Measurements from ENCODE around the gene DYNLL2. TPM values are rescaled to one million over a fixed set of nuclear protein-coding genes. Genes with fewer than 3 reads are reported as not detected.

DYNLL2 gene
- total and polyA plus RNA-seq, 11 donors, result 41.4 to 102 (median 74.0) TPM

- Histone ChIP-seq H3K4me3 (no peak overlapping the region), H3K9me3 (no peaks in the 10 kb centered on the region), H3K36me3 (peaks cover 0 to 85% (median 68%) of the 10 kb centered on the region in 9 donors), H3K27me3 (no peaks in the 10 kb centered on the region), H3K4me1 (peaks cover 5 to 63% (median 37%) of the 10 kb centered on the region in 12 donors), H3K27ac (no peak overlapping the region)
- DNase-seq (no peak), ATAC-seq (no peak)
- WGBS, 4 donors, result 58 to 68% (median 66%) methylated on average over 5 of the region's 5 CpGs
- no peak for TF ChIP-seq CTCF (IDR thresholded peaks at IDR 0.05)
- no peak for TF ChIP-seq POLR2A (IDR thresholded peaks at IDR 0.05)
- intact Hi-C loops (cut with DNase I), result loop anchor here in 8 of 10 donors (5.0 to 10.0 kb wide), 4 partner anchors 81 to 1114 kb away; partner anchors contain the start of genes MRPS23 (in 7 of the 8), SRSF1 (in 2 of the 8) and SCPEP1 (in 1 of the 8)
Observed at GRCh38 chr17:58088624-58089023, 5.4 kb downstream of the DYNLL2 start.

- TF ChIP-seq POLR2A (IDR thresholded peaks at IDR 0.05) (no peak), CTCF (IDR thresholded peaks at IDR 0.05) (peak in 3 of 12 donors; percentile 13 to 25 (median 15))
- no peak for DNase-seq
- Histone ChIP-seq H3K4me3 (no peak overlapping the region), H3K27ac (peak overlapping the region in 1 of 12 donors; percentile 5), H3K36me3 (peaks cover 0 to 90% (median 73%) of the 10 kb centered on the region in 9 donors), H3K27me3 (no peaks in the 10 kb centered on the region), H3K4me1 (peaks cover 5 to 63% (median 37%) of the 10 kb centered on the region in 12 donors), H3K9me3 (no peaks in the 10 kb centered on the region)
- intact Hi-C loops (cut with DNase I), result loop anchor here in 8 of 10 donors (5.0 to 10.0 kb wide), 4 partner anchors 82 to 1114 kb away; partner anchors contain the start of genes MRPS23 (in 7 of the 8), SRSF1 (in 2 of the 8) and SCPEP1 (in 1 of the 8)
- WGBS, 4 donors, result 55 to 61% (median 60%) methylated on average over 11 of the region's 11 CpGs
- ATAC-seq, result peak in 3 of 4 donors; percentile 35 to 41 (median 37)
Observed at GRCh38 chr17:58089111-58089510, 5.9 kb downstream of the DYNLL2 start.

- Histone ChIP-seq H3K9me3 (no peaks in the 10 kb centered on the region), H3K27me3 (no peaks in the 10 kb centered on the region), H3K4me3 (no peak overlapping the region), H3K27ac (no peak overlapping the region), H3K36me3 (peaks cover 0 to 92% (median 77%) of the 10 kb centered on the region in 9 donors), H3K4me1 (peaks cover 0 to 44% (median 22%) of the 10 kb centered on the region in 12 donors)
- TF ChIP-seq POLR2A (IDR thresholded peaks at IDR 0.05) (no peak), CTCF (IDR thresholded peaks at IDR 0.05) (no peak)
- intact Hi-C loops (cut with DNase I), result no loop called here
- no peak for DNase-seq
- WGBS, 4 donors, result 71 to 80% (median 72%) methylated on average over 2 of the region's 2 CpGs
- ATAC-seq, result no peak
Observed at GRCh38 chr17:58091024-58091567, 7.9 kb downstream of the DYNLL2 start.

GRCh38 chr17:58092101-58092796 lies 9.0 kb downstream of the DYNLL2 start:
- ATAC-seq (no peak), DNase-seq (no peak)
- 58 to 71% (median 66%) methylated on average over 4 of the region's 4 CpGs for WGBS, 4 donors
- no peaks in the 10 kb centered on the region for H3K9me3 ChIP-seq
- intact Hi-C loops (cut with DNase I), result no loop called here
- H3K27me3 ChIP-seq, result no peaks in the 10 kb centered on the region
- H3K27ac ChIP-seq, result no peak overlapping the region
- H3K36me3 ChIP-seq, result peaks cover 0 to 80% (median 69%) of the 10 kb centered on the region in 9 donors
- no peak for TF ChIP-seq CTCF (IDR thresholded peaks at IDR 0.05)
- H3K4me1 ChIP-seq, result peaks cover 0 to 33% (median 14%) of the 10 kb centered on the region in 12 donors
- no peak overlapping the region for H3K4me3 ChIP-seq

All from heart left ventricle (tissue), 16 donors.